SK-N-MC (cell line): ENCODE results near the gene CHIC1.

ENCODE experiments used
- EZH2 ChIP-seq: fragments of 200-600 bp; sonication (generic); IDR thresholded peaks from one replicate; pipeline ENCODE4 v1.6.1; 2017; ENCODE audit warnings: antibody characterized with exemption
- FOXP2 ChIP-seq: optimal IDR thresholded peaks from 2 replicates; pipeline ENCODE3; 2011; ENCODE audit warnings: mild to moderate bottlenecking, moderate library complexity; ENCODE audit not compliant: insufficient read depth; ENCODE audit errors: extremely low read length, control extremely low read depth
- POLR2AphosphoS5 ChIP-seq: IDR thresholded peaks from 2 replicates; pipeline ENCODE4 v1.6.1; 2012; ENCODE audit warnings: mild to moderate bottlenecking, low read depth, low read length, borderline replicate concordance

GRCh38 chrX:73581002-73581628 lies 18.1 kb downstream of the CHIC1 start:
- TF ChIP-seq EZH2: no peak
- no peak for TF ChIP-seq POLR2AphosphoS5
- no peak for TF ChIP-seq FOXP2
